Osteocyte (in vitro differentiated cells): ENCODE results near the gene IGHMBP2. TPM values are rescaled to one million over a fixed set of nuclear protein-coding genes. Genes with fewer than 3 reads are reported as not detected.

Source experiments
- DNase-seq: peaks from one replicate; pipeline ENCODE4 v3.0.0; 2021; ENCODE audit warnings: mixed read lengths; ENCODE audit not compliant: unreplicated experiment; ENCODE audit errors: extremely low spot score
- H3K27ac Mint-ChIP-seq: one replicate; pipeline ENCODE4 v1.8.0; 2021; ENCODE audit warnings: mild to moderate bottlenecking, mixed read lengths; ENCODE audit not compliant: unreplicated experiment
- H3K27me3 Mint-ChIP-seq: one replicate; pipeline ENCODE4 v1.8.0; 2021; ENCODE audit warnings: mixed read lengths; ENCODE audit not compliant: unreplicated experiment
- H3K36me3 Mint-ChIP-seq: one replicate; pipeline ENCODE4 v1.8.0; 2021; ENCODE audit warnings: mixed read lengths; ENCODE audit not compliant: unreplicated experiment
- H3K4me1 Mint-ChIP-seq: one replicate; pipeline ENCODE4 v1.8.0; 2021; ENCODE audit warnings: mixed read lengths; ENCODE audit not compliant: unreplicated experiment
- H3K4me3 Mint-ChIP-seq: one replicate; pipeline ENCODE4 v1.8.0; 2021; ENCODE audit warnings: mild to moderate bottlenecking, moderate library complexity, mixed read lengths; ENCODE audit not compliant: unreplicated experiment
- H3K9me3 Mint-ChIP-seq: one replicate; pipeline ENCODE4 v1.8.0; 2021; ENCODE audit warnings: mixed read lengths; ENCODE audit not compliant: unreplicated experiment
- total RNA-seq: library from RNA; stranded (reverse); gene quantifications from 2 replicates; pipeline ENCODE4 v1.2.1, GENCODE V29; 2021
- TF ChIP-seq, protein P1 (sequence below): fragments of 200-600 bp; sonication (generic); IDR thresholded peaks from 2 replicates; pipeline ENCODE4 v1.5.0; 2021; ENCODE audit warnings: antibody characterized with exemption, mild to moderate bottlenecking, moderate library complexity

The IGHMBP2 gene
- total RNA-seq, 1 donor from 2014 or later, result 30.5 TPM

DNA sequence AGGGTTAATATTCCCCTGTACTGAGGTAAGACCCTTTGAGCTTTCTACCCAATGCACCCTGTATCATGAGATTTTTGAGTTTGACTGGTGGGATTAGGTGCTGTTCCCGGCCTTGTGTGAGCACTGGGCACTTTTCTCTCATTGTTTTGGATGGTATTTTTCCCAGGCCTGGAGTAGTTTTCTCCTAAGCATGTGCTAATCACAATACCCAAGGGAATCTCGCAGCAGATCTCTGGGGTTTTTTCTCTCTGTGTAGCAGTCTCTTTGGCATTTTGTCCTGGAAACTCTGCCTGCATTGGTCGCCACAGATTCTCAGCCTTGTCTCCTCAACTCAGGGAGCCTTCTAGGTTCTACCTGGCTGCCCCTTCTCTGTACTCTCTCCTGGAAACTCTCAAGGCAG lies 19.9 kb downstream of the IGHMBP2 start:
- DNase-seq, result no peak
- no peaks in the 10 kb centered on the region for H3K27me3 Mint-ChIP-seq
- no peak overlapping the region for H3K27ac Mint-ChIP-seq
- H3K4me1 Mint-ChIP-seq, result peaks cover 3% of the 10 kb centered on the region
- H3K36me3 Mint-ChIP-seq, result peaks cover 79% of the 10 kb centered on the region
- no peak overlapping the region for H3K4me3 Mint-ChIP-seq
- TF ChIP-seq, protein P1, sequence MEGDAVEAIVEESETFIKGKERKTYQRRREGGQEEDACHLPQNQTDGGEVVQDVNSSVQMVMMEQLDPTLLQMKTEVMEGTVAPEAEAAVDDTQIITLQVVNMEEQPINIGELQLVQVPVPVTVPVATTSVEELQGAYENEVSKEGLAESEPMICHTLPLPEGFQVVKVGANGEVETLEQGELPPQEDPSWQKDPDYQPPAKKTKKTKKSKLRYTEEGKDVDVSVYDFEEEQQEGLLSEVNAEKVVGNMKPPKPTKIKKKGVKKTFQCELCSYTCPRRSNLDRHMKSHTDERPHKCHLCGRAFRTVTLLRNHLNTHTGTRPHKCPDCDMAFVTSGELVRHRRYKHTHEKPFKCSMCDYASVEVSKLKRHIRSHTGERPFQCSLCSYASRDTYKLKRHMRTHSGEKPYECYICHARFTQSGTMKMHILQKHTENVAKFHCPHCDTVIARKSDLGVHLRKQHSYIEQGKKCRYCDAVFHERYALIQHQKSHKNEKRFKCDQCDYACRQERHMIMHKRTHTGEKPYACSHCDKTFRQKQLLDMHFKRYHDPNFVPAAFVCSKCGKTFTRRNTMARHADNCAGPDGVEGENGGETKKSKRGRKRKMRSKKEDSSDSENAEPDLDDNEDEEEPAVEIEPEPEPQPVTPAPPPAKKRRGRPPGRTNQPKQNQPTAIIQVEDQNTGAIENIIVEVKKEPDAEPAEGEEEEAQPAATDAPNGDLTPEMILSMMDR, result no peak
- H3K9me3 Mint-ChIP-seq, result peaks cover 13% of the 10 kb centered on the region

DNA sequence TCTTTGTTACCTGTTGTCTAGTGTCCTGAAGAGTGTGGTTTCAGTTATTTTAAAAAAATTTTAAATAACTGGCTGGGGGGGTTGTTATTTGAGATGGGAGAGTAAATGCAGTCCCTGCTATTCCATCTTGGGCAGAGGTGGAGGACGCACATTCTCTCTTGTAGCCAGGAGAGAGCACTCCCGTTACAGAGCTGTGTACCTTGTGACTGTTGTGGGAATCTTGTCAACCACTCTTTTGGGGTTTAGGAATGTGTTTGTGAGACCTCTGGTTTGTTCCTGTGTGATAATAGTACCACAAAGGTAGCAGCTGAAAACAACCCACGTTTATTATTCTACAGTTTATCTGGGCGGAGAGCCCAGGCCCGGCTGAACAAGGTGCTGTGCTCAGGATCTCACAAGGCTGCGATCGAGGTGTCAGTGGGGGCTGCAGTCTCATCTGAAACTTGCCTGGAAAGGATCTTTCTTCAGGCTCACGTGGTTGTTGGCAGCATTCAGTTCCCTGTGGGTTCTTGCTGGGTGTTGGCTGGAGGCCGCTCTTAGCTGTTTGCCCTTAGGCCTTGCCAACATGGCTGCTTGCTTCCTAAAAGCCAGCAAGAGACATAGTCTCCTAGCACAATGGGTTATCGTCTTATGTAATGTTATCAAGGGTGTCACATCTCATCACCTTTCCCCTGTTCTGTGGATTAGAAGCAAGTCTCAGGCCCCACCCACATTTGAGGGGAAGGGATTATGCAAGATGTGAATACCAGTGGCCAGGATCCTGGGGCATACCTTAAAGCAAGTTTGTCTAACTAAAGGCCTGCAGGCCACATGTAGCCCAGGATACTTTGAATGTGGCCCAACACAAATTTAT lies 20.6 kb downstream of the IGHMBP2 start:
- Mint-ChIP-seq H3K4me3 (no peak overlapping the region), H3K4me1 (peaks cover 3% of the 10 kb centered on the region), H3K27me3 (no peaks in the 10 kb centered on the region), H3K36me3 (peaks cover 77% of the 10 kb centered on the region), H3K9me3 (peaks cover 13% of the 10 kb centered on the region), H3K27ac (no peak overlapping the region)
- no peak for DNase-seq
- TF ChIP-seq, protein P1, result no peak

DNA sequence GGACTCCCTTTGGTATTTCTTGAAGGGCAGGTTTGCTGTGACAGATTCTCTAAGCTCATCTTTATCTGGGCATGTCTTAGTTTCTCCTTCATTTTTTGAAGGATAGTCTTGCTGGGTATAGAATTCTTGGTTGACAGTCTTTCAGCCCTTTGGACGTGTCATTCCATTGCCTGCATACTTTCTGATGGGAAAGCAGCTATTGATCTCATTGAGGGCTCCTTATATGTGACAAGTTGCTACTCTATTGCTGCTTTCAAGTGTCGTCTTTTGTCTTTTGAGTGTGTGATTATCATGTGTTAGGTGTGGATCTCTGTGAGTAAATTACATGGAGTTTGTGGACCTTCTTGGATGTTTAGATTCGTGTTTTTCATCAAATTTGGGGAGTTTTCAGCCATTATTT lies 21.9 kb downstream of the IGHMBP2 start:
- H3K4me1 Mint-ChIP-seq, result peaks cover 3% of the 10 kb centered on the region
- DNase-seq, result no peak
- H3K4me3 Mint-ChIP-seq, result no peak overlapping the region
- H3K9me3 Mint-ChIP-seq, result peaks cover 13% of the 10 kb centered on the region
- TF ChIP-seq, protein P1, result no peak
- peaks cover 76% of the 10 kb centered on the region for H3K36me3 Mint-ChIP-seq
- H3K27ac Mint-ChIP-seq, result no peak overlapping the region
- no peaks in the 10 kb centered on the region for H3K27me3 Mint-ChIP-seq

DNA sequence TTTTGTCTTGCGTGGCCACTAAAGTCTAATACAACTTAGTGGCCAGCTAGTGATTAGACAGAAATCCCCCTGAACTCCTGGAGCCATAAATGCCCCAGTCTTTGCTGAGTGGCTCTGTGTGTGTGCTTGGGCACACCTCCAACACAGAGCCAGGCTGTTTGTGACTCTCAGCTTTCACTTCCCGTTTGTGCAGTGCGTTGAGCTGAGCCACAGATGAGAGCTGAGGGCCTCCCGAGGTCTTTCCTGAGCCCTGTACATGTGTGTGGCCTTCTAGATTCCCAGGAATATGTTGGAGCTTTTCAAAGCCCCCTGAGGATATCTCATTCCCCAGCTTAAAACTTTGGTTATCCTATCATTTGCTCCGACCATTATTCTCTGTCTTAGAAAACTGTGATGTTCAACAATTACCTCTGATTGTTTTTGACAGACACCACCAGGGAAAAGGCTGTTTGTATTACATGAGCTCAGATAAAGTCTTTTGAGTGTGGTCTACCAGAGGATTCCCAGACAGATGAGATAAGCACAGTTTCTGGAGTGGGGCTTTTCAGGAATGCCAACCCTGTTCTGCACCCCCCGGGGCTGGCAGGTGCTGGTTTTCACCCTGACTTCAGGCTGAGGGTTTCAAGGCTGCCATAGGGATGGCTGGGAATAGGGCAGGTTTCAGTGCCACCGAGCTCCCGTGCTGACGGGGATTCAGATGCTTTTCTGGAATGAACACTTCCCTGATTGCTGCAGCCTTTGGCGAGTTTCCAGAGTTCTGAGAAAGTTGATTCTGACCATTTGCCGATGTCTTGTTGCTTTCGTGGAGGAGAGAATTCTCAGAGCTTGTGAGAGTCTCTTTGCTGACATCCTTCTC lies 23.8 kb downstream of the IGHMBP2 start:
- Mint-ChIP-seq H3K4me3 (no peak overlapping the region), H3K27me3 (no peaks in the 10 kb centered on the region), H3K9me3 (peaks cover 13% of the 10 kb centered on the region), H3K4me1 (peaks cover 3% of the 10 kb centered on the region), H3K36me3 (peaks cover 68% of the 10 kb centered on the region), H3K27ac (no peak overlapping the region)
- no peak for DNase-seq
- TF ChIP-seq, protein P1, result no peak
